HG03558 (cell line): ENCODE data around the gene ZNF609.

ENCODE experiments used
- ATAC-seq: cut with Tn5 transposase; IDR thresholded peaks from one replicate; pipeline ENCODE4 v1.9.1; 2021; ENCODE audit warnings: moderate number of reproducible peaks; ENCODE audit not compliant: unreplicated experiment; ENCODE audit errors: extremely low read depth

Gene ZNF609

GRCh38 chr15:64535460-64536243 lies 75.3 kb downstream of the ZNF609 start:
- no peak for ATAC-seq

GRCh38 chr15:64536244-64536836 lies 76.0 kb downstream of the ZNF609 start:
- no peak for ATAC-seq

GRCh38 chr15:64542091-64542490 lies 81.7 kb downstream of the ZNF609 start:
- ATAC-seq: no peak

- no peak for ATAC-seq
Measured at GRCh38 chr15:64544450-64544849, 84.1 kb downstream of the ZNF609 start.

- no peak for ATAC-seq
Measured at GRCh38 chr15:64547275-64547674, 86.9 kb downstream of the ZNF609 start.

GRCh38 chr15:64548235-64548634 lies 87.9 kb downstream of the ZNF609 start:
- ATAC-seq: no peak

- ATAC-seq: no peak
Measured at GRCh38 chr15:64549860-64550259, 89.5 kb downstream of the ZNF609 start.

GRCh38 chr15:64552281-64552948 lies 92.0 kb downstream of the ZNF609 start:
- ATAC-seq: no peak

- no peak for ATAC-seq
Measured at GRCh38 chr15:64558460-64559179, 98.2 kb downstream of the ZNF609 start.

- no peak for ATAC-seq
Measured at GRCh38 chr15:64559243-64559642, 98.9 kb downstream of the ZNF609 start.

GRCh38 chr15:64560501-64560900 lies 100.1 kb downstream of the ZNF609 start:
- ATAC-seq: no peak

- ATAC-seq: no peak
Measured at GRCh38 chr15:64560998-64561397, 100.6 kb downstream of the ZNF609 start.

- no peak for ATAC-seq
Measured at GRCh38 chr15:64562003-64562640, 101.7 kb downstream of the ZNF609 start.

- ATAC-seq: no peak
Measured at GRCh38 chr15:64566102-64566501, 105.7 kb downstream of the ZNF609 start.

- ATAC-seq: no peak
Measured at GRCh38 chr15:64566629-64567427, 106.5 kb downstream of the ZNF609 start.

- ATAC-seq: no peak
Measured at GRCh38 chr15:64568765-64569164, 108.4 kb downstream of the ZNF609 start.

GRCh38 chr15:64571857-64572291 lies 111.5 kb downstream of the ZNF609 start:
- ATAC-seq: no peak

- ATAC-seq: no peak
Measured at GRCh38 chr15:64572856-64573255, 112.5 kb downstream of the ZNF609 start.

- ATAC-seq: no peak
Measured at GRCh38 chr15:64574301-64575017, 114.1 kb downstream of the ZNF609 start.
